K562 (cell line): ENCODE results near the gene TARBP2. TPM values are rescaled to one million over a fixed set of nuclear protein-coding genes. Genes with fewer than 3 reads are reported as not detected.

ENCODE experiments used
- ATAC-seq: fragments of 200-7000 bp; cut with Tn5 transposase; 3 replicates; pipeline ENCODE4 v1.9.1; 2020; ENCODE audit warnings: moderate library complexity
- BruUV-seq: library from RNA; stranded (reverse); fragments of 400-500 nt; replicated peaks from 2 replicates; lab custom pipeline; 2021; lab: Mats Ljungman, UMichigan
- CTCF ChIA-PET: fragments of 300-600 bp; formaldehyde crosslinking; extraction: SDS; loops from one replicate; lab custom pipeline; 2021; ENCODE audit warnings: low intra/inter-chr PET ratio; lab: Yijun Ruan, JAX
- POLR2A ChIA-PET: fragments of 300-600, 350-650 bp; sonication (Branson Sonifier 250); formaldehyde crosslinking; extraction: SDS; loops from one replicate; lab custom pipeline; 2021; ENCODE audit warnings: antibody characterized with exemption, inconsistent platforms; lab: Yijun Ruan, JAX
- DNase-seq, 4 experiments: peaks; one replicate each; pipeline versions ENCODE4 v3.0.0 to v3.0.0-alpha.2; 2011 to 2018; ENCODE audit warnings: low spot score in 3 of 4, mixed read lengths in 3 of 4; ENCODE audit errors: extremely low read depth in 1 of 4
- FAIRE-seq: peaks from 2 replicates; lab custom pipeline; 2011; peaks lifted over from hg19 to GRCh38; lab: Jason Lieb, UNC
- H2AFZ ChIP-seq: 2 replicates; pipeline ENCODE4 v1.6.0; 2011; ENCODE audit warnings: low read depth, low read length, control low read depth, inconsistent platforms
- H3K27ac ChIP-seq: fragments of 200-600 bp; 3 replicates; pipeline ENCODE4 v1.8.0; 2011; ENCODE audit warnings: low read depth, mild to moderate bottlenecking, control low read depth, inconsistent platforms, low read length, moderate library complexity, mixed read lengths; ENCODE audit errors: extremely low read depth
- H3K27me3 ChIP-seq, 2 experiments: fragments of 300-600 bp in 1 of 2; 2 replicates in 1 of 2; 3 replicates in 1 of 2; pipeline versions ENCODE4 v1.6.0 to v1.8.0; 2011; ENCODE audit warnings: inconsistent platforms in 2 of 2, low read length in 2 of 2, mild to moderate bottlenecking in 1 of 2, mixed read lengths in 1 of 2, moderate library complexity in 1 of 2; ENCODE audit not compliant: control insufficient read depth in 2 of 2, insufficient read depth in 2 of 2
- H3K36me3 ChIP-seq: fragments of 300-600 bp; 3 replicates; pipeline ENCODE4 v1.8.0; 2011; ENCODE audit warnings: mild to moderate bottlenecking, low read length, inconsistent platforms; ENCODE audit not compliant: control insufficient read depth, insufficient read depth
- H3K4me1 ChIP-seq, 2 experiments: fragments of 200-600 bp in 1 of 2; replicated peaks in 1 of 2; 2 replicates in 1 of 2; 3 replicates in 1 of 2; pipeline versions ENCODE4 v1.5.1 to v1.8.0; 2011; ENCODE audit warnings: inconsistent platforms in 2 of 2, low read length in 2 of 2, mild to moderate bottlenecking in 1 of 2, mixed read lengths in 1 of 2, moderate library complexity in 1 of 2; ENCODE audit not compliant: control insufficient read depth in 2 of 2, insufficient read depth in 2 of 2
- H3K4me2 ChIP-seq: 2 replicates; pipeline ENCODE4 v1.6.1; 2011; ENCODE audit warnings: low read length, control low read depth, inconsistent platforms, mixed read lengths; ENCODE audit not compliant: insufficient read depth
- H3K4me3 ChIP-seq: fragments of 200-600 bp; sonication (generic), shearing (Covaris generic); 2 replicates; pipeline ENCODE4 v1.5.1; 2016; ENCODE audit warnings: control low read depth, inconsistent platforms
- H3K79me2 ChIP-seq: fragments of 200-600 bp; 3 replicates; pipeline ENCODE4 v1.8.0; 2011; ENCODE audit warnings: low read length, inconsistent platforms; ENCODE audit not compliant: control insufficient read depth, insufficient read depth
- H3K9ac ChIP-seq, 2 experiments: 2 replicates each; pipeline versions ENCODE4 v1.6.0 to v1.6.1; 2011; ENCODE audit warnings: low read depth in 2 of 2, low read length in 2 of 2, control low read depth in 1 of 2, inconsistent platforms in 1 of 2, mild to moderate bottlenecking in 1 of 2, mixed read lengths in 1 of 2; ENCODE audit not compliant: insufficient read depth in 1 of 2
- H3K9me1 ChIP-seq: one replicate; pipeline ENCODE4 v1.6.0; 2011; ENCODE audit warnings: inconsistent platforms, mild to moderate bottlenecking, low read length, moderate library complexity; ENCODE audit not compliant: control insufficient read depth, insufficient read depth
- H3K9me3 ChIP-seq: replicated peaks from 2 replicates; pipeline ENCODE4 v1.5.1; 2011; ENCODE audit warnings: low read depth, low read length, inconsistent platforms; ENCODE audit not compliant: control insufficient read depth, insufficient read depth
- H4K20me1 ChIP-seq: replicated peaks from 2 replicates; pipeline ENCODE4 v1.6.1; 2011; ENCODE audit warnings: low read length, inconsistent platforms, mixed read lengths; ENCODE audit not compliant: control insufficient read depth, insufficient read depth
- POLR2B ChIP-seq: fragments of 450-650 bp; IDR thresholded peaks from 2 replicates; pipeline ENCODE4 v1.6.1; 2018; ENCODE audit warnings: low read depth; ENCODE audit not compliant: partially characterized antibody
- POLR2G ChIP-seq: fragments of 200-400 bp; formaldehyde crosslinking; IDR thresholded peaks from 2 replicates; pipeline ENCODE4 v1.6.1; 2017; ENCODE audit warnings: low read depth, mild to moderate bottlenecking, antibody characterized with exemption, low read length, moderate library complexity
- SUPT5H ChIP-seq: fragments of 450-650 bp; IDR thresholded peaks from 2 replicates; pipeline ENCODE4 v1.6.1; 2016
- WGBS: fragments of 100-300 bp; shearing (Covaris generic); methylation state at CpG from one replicate; pipeline ENCODE4 v1.1.6; 2016; ENCODE audit warnings: low coverage, mixed read lengths; ENCODE audit not compliant: insufficient coverage; ENCODE audit errors: missing lambda C conversion rate; 5-methylcytosine and 5-hydroxymethylcytosine counted together
- in situ Hi-C: fragments of 300-500 bp; cut with MboI; formaldehyde crosslinking; loops from 4 replicates; pipeline ENCODE4 v1.15.0; 2018; ENCODE audit warnings: inconsistent platforms, mixed read lengths
- intact Hi-C: fragments of 100-400 bp; cut with micrococcal nuclease; formaldehyde crosslinking; loops from 2 replicates; pipeline ENCODE4 v1.14.2; 2022
- polyA plus RNA-seq, 8 experiments: library from polyadenylated mRNA; depleted of rRNA in 4 of 8; stranded (reverse) in 5 of 8; unstranded in 3 of 8; fragments of >200 nt; fragmentation: Nextera tagmentation in 2 of 8; fragmentation: Illumina TruSeq in 1 of 8; extraction: Ambion mirVana in 2 of 8; extraction: Trizol in 1 of 8; gene quantifications; 2 replicates each; pipeline versions ENCODE4 v1.2.1 to v1.2.3, GENCODE V29; 2011 to 2014; ENCODE audit warnings: inconsistent platforms in 1 of 8, missing spikeins in 1 of 8
- total RNA-seq, 7 experiments: library from RNA; depleted of rRNA in 6 of 7; stranded (reverse); fragments of >200 nt in 6 of 7; fragmentation: Illumina TruSeq in 2 of 7; extraction: Trizol in 2 of 7; gene quantifications; 2 replicates each; pipeline versions ENCODE4 v1.2.1 to v1.2.3, GENCODE V29; 2011 to 2021; ENCODE audit warnings: low replicate concordance in 1 of 7
- TF ChIP-seq, protein P1 (sequence below): fragments of 450-650 bp; IDR thresholded peaks from 2 replicates; pipeline ENCODE4 v1.6.1; 2017; ENCODE audit warnings: antibody characterized with exemption, mild to moderate bottlenecking

Gene TARBP2
- total and polyA plus RNA-seq, 9 of the 15 experiments (the other 6 are each of a cell fraction or from before 2014, with no cell fraction given) = 5.6 to 69.0 (median 44.6) TPM

DNA sequence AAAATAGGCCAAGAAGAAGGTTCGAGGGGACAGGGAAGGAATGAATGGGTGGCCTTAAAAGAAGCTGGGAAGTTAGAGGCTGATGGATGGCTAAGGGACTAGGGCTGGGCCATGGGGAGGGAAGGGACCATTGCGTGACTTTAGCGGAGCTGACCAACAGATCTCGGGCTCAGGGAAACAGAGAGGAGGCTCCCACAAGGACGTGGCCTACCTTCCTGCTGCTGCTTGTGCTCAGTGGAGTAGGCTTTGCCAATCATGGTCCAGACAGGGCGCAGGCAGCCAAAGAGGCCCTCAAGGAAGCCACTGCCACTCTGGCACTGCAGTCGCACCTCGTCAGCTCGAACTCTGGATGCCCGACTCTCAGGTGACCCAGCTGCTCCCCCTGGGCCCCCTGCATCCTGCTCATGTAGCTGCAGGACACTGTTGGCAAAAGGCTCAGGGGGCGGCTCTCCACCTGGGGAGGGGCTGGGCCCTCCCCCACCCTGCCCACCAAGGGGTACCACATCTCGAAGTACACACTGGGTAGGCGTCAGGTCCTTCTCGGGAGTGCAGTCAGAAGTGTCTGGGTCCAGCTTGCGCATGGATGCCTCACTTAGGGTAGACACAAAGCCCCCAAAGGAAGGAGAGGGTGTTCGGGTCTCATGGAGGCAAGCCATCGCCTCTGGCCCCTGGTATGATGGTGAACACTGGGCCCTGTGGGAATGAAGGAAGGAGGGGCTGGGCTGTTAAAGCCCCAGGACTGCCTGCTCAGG, 14.2 kb upstream of the TARBP2 start:
- TF ChIP-seq, protein P1, sequence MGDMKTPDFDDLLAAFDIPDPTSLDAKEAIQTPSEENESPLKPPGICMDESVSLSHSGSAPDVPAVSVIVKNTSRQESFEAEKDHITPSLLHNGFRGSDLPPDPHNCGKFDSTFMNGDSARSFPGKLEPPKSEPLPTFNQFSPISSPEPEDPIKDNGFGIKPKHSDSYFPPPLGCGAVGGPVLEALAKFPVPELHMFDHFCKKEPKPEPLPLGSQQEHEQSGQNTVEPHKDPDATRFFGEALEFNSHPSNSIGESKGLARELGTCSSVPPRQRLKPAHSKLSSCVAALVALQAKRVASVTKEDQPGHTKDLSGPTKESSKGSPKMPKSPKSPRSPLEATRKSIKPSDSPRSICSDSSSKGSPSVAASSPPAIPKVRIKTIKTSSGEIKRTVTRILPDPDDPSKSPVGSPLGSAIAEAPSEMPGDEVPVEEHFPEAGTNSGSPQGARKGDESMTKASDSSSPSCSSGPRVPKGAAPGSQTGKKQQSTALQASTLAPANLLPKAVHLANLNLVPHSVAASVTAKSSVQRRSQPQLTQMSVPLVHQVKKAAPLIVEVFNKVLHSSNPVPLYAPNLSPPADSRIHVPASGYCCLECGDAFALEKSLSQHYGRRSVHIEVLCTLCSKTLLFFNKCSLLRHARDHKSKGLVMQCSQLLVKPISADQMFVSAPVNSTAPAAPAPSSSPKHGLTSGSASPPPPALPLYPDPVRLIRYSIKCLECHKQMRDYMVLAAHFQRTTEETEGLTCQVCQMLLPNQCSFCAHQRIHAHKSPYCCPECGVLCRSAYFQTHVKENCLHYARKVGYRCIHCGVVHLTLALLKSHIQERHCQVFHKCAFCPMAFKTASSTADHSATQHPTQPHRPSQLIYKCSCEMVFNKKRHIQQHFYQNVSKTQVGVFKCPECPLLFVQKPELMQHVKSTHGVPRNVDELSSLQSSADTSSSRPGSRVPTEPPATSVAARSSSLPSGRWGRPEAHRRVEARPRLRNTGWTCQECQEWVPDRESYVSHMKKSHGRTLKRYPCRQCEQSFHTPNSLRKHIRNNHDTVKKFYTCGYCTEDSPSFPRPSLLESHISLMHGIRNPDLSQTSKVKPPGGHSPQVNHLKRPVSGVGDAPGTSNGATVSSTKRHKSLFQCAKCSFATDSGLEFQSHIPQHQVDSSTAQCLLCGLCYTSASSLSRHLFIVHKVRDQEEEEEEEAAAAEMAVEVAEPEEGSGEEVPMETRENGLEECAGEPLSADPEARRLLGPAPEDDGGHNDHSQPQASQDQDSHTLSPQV = no peak
- TF ChIP-seq POLR2G = peak; percentile 65
- TF ChIP-seq SUPT5H = peak; percentile 52
- TF ChIP-seq POLR2B = peak; percentile 36
- Histone ChIP-seq H3K4me3 (no peak overlapping the region), H3K36me3 (peaks cover 55% of the 10 kb centered on the region), H3K9ac (no peak overlapping the region), H3K9me3 (no peaks in the 10 kb centered on the region), H3K9me1 (peaks cover 3% of the 10 kb centered on the region), H3K4me2 (no peak overlapping the region), H4K20me1 (peaks cover 8% of the 10 kb centered on the region; the same call in 1 of the 2 replicates), H3K4me1 (peaks cover 0 to 19% of the 10 kb centered on the region in 2 experiments; a peak in 2 of 5 replicates), H3K27ac (no peak overlapping the region), H3K27me3 (no peaks in the 10 kb centered on the region), H3K79me2 (0 out of 3 replicates have a peak, but pooled peaks cover under 1% of the 10 kb centered on the region), H2AFZ (no peak overlapping the region)
- POLR2A ChIA-PET = interaction anchor here (0.8 to 7.1 kb wide), 2 partner anchors 9 to 15 kb away, joined by 4 to 99 read pairs; no protein-coding TSS in a partner anchor
- in situ Hi-C loops (no loop called here), intact Hi-C loops (no loop called here)
- DNase-seq = no peak
- CTCF ChIA-PET = no interaction called here
- FAIRE-seq = no peak
- BruUV-seq = no TSS peak
- no peak for ATAC-seq
- 84% methylated on average over 17 of the region's 17 CpGs for WGBS
